Posterior vena cava (tissue), 2 donors: Measurements from ENCODE around the gene IQCN. TPM values are rescaled to one million over a fixed set of nuclear protein-coding genes. Genes with fewer than 3 reads are reported as not detected.

ENCODE experiments used
- DNase-seq: peaks from one replicate; pipeline ENCODE4 v3.0.0-alpha.2; 2020; ENCODE audit warnings: low spot score
- intact Hi-C, 2 donors: fragments of 100-400 bp; cut with DNase I; formaldehyde crosslinking; loops; one replicate each; pipeline versions ENCODE4 v1.14.1 to v1.14.2; 2022 to 2023
- long read RNA-seq, 2 donors: library from polyadenylated mRNA; unstranded; transcript quantifications; one replicate each; pipeline ENCODE4 v2.0.0, GENCODE V29; 2020 to 2021
- total RNA-seq, 2 donors: library from RNA; stranded (reverse); fragmentation: NEBNext Ultra II Directional; extraction: Animal tissue kit (Norgen Biotek cat#: 25700); gene quantifications; one replicate each; pipeline ENCODE4 v1.2.1, GENCODE V29; 2021
- donor health status: DM: yes; HTN: yes; CAD: no.
- donor health status: DM: yes; HTN: yes; CAD: no.

Gene IQCN, protein sequence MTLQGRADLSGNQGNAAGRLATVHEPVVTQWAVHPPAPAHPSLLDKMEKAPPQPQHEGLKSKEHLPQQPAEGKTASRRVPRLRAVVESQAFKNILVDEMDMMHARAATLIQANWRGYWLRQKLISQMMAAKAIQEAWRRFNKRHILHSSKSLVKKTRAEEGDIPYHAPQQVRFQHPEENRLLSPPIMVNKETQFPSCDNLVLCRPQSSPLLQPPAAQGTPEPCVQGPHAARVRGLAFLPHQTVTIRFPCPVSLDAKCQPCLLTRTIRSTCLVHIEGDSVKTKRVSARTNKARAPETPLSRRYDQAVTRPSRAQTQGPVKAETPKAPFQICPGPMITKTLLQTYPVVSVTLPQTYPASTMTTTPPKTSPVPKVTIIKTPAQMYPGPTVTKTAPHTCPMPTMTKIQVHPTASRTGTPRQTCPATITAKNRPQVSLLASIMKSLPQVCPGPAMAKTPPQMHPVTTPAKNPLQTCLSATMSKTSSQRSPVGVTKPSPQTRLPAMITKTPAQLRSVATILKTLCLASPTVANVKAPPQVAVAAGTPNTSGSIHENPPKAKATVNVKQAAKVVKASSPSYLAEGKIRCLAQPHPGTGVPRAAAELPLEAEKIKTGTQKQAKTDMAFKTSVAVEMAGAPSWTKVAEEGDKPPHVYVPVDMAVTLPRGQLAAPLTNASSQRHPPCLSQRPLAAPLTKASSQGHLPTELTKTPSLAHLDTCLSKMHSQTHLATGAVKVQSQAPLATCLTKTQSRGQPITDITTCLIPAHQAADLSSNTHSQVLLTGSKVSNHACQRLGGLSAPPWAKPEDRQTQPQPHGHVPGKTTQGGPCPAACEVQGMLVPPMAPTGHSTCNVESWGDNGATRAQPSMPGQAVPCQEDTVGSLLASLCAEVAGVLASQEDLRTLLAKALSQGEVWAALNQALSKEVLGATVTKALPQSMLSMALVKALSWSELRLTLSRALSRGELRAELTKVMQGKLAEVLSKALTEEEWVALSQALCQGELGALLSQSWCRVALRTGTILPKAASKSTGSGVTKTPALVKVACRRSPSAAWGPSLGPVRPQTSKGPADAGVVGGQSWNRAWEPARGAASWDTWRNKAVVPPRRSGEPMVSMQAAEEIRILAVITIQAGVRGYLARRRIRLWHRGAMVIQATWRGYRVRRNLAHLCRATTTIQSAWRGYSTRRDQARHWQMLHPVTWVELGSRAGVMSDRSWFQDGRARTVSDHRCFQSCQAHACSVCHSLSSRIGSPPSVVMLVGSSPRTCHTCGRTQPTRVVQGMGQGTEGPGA (N-terminal part only)
- 1 to 10 TPM; 2.6 to 4.9 TPM for total RNA-seq
- long read RNA-seq, donor 1: 0 reads
- long read RNA-seq, donor 2, full-length matches to known transcripts: 1 of 1 reads
- long read RNA-seq, donor 2, partial matches to known transcripts: 0 of 1 reads
- long read RNA-seq, donor 2, other reads (novel, unspliced or antisense): 0 of 1 reads

DNA sequence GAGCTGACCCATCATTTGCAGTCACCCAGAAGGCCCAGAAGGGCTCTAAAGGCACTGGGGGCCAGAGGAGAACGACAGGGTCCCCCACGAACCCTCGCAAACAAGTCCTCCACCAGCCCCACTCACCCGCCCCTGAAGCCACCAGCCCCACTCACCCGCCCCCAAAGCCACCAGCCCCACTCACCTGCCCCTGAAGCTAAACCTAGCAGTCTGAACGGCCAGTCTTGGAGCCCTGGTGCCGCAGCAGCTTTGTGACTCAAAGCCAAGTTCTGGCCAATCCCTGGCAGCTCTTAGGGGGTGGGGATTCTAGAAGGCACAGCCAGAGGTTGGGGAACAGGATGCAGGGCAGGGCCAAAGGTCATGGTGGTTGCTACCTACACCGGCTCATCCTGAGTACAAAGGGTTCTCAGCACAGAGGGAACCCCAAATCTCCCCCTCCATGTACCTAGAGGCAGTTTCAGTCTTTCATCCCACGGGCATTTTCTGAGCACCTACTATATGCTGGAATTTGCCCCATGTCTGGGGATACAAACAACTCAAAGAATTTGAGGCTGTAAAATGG lies at the start of gene IQCN:
IQCN (minus strand) TSS at position 234 of the 562 bp plus-strand sequence. CDS start 4,974 bp downstream, outside the sequence.
- intact Hi-C loops: loop anchor here in 1 of 2 donors (10.0 kb wide), 1 partner anchor 141 kb away; the partner anchor contains the start of gene SSBP4
- DNase-seq: no peak

DNA sequence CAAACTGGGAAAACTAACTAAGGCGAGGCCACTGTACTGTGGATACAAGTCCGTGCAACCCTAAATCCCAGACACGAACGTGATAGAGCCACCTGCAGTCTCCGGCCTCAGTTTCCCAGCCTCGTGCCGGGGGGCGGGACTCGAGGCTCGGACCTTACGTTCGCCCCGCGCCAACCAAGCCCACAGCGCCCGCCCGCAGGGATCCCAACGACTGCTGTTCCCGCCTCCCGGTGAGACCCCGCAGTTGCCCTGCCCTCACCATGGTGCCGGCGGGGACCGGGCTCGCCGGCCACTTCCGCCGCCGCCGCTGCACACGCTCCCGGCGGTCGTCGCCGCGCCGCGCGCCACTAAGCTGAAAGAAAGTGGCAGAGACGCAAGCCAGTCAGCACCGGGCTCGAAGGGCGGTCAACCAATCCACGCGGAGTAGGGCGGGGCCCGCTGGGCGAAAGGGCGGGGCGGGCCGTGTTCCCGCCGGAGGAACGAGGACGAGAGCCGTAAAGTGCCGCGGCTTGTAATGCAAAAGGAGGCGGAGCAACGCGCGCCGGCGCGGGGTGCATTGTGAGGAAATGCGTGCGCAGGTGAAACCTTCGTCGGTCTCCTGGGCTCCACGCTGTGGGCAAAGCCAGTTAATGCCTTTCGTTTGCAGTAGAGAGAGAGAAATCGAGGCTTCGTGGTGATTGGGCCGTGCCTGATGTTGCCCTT lies 48.7 kb upstream of the IQCN start, which contains the start of gene LSM4:
LSM4 (minus strand) TSS at position 318 of the 702 bp plus-strand sequence; CDS start at position 262, 56 bp downstream.
- intact Hi-C loops: loop anchor here (5.0 kb wide), 2 partner anchors 36 to 41 kb away; partner anchors contain the start of gene JUND (in 1 of the 2)
- peak; percentile 100 for DNase-seq

DNA sequence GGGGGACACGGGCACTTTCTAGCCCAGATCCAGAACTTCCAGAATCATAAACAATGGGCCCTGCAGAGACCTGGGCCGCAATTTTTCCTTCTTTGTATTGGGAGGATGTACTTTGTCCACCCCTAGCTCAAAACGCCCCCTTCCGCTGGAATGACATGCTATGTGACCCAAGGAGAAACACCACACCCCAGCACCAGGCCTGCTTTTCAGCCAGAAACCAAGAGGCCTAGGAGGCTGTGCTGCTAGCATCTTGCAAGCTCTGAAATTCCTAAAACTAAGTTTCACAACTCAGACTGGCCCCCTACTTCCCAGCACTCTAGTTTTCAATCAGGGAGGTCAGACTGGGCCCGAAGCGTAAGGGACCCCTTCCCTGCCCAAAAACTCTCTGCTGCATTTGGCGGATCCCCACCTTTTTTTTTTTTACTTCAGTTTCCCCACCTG lies 48.1 kb upstream of the IQCN start:
- intact Hi-C loops: loop anchor here (5.0 kb wide), 2 partner anchors 35 to 40 kb away; partner anchors contain the start of gene JUND (in 1 of the 2)
- no peak for DNase-seq

DNA sequence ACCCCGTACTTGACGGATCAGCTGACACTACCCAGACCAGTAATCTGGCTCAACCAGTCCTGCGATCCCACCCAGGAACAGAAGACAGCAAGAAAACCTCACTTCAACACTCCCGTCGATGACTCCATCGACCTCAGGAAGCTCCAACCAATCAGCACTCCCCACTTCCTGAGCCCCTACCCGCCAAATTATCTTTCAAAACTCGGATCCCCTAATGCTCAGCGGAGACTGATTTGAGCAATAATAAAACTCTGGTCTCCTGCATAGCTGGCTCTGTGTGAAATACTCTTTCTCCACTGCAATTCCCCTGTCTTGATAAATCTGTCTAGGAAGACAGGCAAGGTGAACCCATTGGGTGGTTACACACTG lies 47.5 kb upstream of the IQCN start:
- DNase-seq: no peak
- intact Hi-C loops: loop anchor here (5.0 kb wide), 2 partner anchors 34 to 39 kb away; partner anchors contain the start of gene JUND (in 1 of the 2)

DNA sequence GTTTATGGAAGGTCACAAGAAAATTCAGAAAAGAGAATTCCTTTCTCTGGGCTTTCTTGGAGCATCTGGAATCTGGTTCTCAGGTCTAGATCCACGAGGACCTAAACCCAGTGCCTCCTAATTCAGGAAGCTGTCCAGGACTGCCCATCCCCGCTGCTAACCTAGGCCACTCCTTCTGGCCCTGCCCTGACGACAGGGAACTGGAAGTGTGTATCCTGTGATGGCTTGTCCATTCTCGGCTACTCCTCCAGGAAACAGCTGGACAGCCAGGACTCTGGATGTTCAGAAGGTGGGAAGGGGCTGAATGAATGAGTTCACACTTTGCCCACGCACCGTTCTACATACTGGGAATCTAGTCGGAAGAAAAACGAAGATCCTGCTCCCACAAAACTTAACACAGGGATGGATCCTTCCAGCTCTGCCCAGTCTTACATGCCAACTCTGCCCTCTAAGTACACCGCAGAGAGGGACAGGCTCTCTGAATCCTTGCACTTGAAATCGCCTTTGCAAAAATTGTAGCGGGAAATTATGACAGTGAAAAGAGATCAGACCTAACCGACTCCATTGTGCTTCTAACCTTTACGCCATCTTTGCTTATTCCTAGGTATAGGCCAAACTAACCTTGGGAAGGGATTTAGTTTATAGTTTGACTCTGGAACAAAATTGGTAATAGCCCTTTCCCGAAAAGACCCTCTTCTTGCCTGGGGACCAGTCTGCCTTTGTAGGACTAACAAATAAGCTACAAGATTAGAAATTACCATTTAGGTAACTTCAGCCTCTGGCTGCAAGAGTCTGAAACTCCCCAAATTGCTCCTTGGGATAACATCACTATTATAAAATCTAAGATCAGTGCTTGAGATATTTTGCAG lies 46.8 kb upstream of the IQCN start:
- intact Hi-C loops: loop anchor here (5.0 kb wide), 2 partner anchors 34 to 39 kb away; partner anchors contain the start of gene JUND (in 1 of the 2)
- DNase-seq: no peak

DNA sequence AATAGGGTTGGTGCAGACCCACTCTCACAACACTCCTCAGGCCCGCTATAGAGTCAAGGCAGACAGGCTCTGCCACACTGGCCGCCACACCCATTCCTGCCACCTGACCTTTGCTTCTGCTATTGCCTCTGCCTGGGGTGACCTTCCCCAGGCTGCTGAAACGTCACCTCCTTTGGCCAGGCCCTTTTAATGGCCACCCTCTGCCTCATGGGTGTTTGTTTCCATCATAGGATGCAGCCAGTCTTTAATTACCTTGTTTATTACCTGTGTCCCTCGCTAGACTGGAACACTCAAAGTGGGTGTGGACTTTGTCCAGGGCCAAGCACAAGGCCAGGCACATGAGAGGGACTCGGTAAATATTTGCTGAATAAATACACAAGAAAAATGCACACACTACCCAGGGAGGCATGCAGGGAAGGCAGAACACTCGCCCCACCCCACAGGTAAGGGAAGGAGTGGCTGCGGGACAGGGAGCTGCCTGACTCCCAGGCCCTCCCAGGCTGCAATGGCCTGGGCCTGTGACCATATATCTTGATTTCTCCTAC lies 45.4 kb upstream of the IQCN start:
- intact Hi-C loops: loop anchor here (5.0 kb wide), 2 partner anchors 32 to 37 kb away; partner anchors contain the start of gene JUND (in 1 of the 2)
- DNase-seq: no peak

DNA sequence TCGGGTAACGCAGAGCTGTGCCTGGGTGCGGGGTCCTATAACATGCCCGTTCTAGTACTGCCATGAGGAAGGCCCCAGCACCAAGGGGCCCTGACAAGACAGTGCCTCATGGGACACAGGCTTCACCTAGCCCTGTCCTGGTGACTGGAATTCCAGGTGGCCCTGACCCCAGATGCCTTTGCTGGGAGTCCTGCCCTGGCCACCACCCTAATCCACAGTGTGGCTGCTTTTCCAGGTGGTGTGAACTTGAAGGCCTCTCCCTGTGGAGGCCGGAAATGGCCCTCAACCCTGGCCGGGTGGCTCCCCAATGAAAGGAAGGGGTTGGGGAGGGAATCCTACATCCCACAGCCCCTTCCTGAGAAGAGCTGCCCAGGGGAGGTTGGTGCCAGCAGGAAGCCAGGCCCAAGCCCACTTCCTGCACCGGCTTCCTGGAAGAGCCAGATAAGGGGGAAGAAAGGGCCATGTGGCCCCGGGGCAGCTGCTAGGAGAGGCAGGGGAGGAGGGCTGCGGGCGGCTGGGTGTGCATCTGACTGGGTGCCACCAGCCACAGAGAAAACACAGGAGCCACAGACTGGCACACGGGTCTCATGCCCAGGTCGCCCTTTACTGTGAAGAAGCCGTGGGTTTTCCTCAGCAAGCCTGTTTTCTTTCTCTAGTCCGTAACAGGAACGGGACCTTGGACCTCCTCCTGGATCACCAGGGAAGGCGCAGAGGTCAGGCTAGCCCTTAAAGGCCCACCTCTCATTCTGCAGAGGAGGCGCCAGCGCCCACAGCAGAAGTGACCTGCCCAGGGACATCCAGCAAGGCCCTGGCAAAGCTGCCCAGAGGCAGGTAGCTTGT lies 43.9 kb upstream of the IQCN start:
- no peak for DNase-seq
- intact Hi-C loops: no loop called here

DNA sequence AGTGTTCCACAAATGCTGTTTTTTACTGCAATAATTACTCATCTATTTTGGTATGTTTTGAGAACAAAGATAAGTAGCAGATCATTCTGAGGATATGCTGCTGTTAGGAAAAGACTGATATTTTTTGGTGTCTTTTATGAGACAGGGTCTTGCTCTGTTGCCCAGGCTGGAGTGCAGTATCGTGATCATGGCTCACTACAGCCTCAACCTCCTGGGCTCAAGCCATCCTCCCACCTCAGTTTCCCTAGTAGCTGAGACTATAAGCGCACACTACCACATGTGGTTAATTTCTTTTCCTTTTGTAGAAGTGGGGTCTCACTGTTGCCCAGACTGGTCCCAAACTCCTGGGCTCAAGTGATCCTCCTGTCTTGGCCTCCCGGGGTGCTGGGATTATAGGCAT lies 39.1 kb upstream of the IQCN start:
- DNase-seq: no peak
- intact Hi-C loops: no loop called here

DNA sequence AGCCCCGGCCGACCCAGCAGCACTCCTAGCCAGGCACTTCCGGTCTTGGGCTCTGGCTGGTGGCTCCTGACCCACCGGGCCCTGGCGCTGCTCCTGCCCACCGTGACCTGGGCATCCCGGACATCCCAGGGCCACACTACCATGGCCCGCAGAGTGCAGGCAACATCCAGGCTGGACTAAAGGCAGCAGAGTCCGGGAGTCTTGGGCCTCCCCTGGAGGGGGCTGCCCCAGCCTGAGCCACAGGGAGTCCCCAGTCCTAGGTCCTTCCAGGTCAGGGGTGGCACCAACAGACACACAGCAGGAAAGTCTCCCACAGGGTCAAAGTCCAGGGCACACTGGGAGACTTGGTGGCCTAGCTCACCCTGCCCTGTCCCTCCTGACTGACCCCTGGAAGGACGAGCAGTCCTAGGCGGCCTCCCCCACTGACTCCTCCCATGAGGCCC lies 37.9 kb upstream of the IQCN start:
- no peak for DNase-seq
- intact Hi-C loops: no loop called here

DNA sequence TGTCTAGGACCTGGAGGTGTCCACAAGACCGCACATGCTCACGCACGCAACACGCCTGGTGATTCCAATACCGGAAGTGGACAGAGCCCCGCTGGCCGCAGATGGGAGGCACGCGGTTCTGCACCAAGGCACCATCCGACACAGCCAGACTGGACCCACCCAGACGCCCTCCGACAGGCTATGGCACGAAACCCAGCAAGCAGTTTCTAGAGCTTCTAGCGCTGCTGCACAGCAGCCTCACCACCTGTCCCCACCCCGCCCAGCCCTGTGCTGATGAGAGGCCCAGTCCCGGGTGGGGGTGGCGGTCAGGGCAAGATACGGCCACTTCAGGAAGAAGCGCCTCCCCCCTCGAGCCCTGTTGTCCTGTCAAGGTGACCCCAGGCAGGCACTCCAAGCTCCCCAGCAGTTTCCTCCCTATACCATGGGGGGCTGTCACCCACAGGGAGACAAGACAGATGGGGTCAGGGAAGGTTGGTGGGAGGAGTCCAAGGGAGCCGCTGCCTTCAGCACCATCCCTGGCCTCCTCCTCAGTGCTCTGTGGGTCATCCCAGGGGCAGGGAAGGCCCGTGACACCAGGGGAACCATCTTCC lies 37.3 kb upstream of the IQCN start:
- no peak for DNase-seq
- intact Hi-C loops: no loop called here

DNA sequence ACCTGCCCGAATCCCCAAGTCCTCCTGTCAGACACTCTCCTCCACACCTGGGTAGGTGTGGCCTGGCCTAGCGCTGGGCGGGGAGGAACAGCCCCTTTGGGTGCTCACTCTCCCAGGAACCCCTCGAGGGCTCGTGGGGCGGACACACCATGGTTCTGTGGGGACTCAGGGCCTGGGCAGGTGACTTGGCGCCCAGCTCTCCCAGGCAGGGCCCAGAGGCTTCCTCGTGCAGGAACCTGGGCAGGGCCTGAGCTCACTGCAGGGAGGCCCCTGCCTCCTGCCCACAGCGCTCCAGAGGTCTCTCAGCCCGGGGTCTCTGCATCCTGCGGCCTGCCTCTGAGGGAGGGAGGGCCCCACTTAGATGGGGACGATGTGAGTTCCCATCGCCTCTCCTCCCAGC lies 36.7 kb upstream of the IQCN start:
- intact Hi-C loops: no loop called here
- no peak for DNase-seq

DNA sequence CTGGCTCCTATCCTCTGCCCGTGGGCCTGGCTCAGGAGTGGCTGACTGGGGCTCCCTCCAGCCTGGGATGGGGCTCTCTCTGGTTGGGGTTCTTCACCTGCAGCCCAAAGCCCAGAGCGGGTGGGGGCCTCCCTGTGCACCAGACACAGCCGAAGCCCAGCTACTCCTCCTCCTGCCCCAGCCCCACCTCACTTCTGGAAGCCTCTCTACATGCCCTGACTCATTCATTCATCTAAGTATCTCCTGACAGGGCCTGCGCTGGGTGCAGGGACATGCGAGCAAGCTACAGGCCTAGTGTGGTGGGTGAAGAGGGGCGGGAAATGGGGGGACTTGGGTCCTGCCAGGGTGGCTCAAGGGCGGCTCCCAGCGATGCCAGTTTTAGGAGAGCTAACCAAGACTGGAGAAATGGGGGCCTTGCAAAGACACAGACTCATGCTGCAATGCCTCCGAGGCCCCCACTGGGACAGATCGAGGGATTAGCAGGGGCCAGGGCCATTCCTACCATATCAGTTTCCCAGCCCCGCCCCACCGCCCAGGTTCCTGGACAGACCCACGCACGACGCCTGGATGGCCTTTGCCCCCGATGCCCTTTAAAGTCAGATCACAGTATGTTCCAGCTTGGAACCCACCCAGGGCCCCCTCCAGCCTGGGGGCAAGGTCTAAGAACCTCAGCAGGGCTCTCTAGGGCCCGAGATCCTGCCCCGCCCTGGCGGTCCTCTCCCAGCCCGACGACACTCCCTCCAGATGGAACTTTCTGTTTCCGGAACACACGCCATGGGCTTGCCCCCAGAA lies 36.1 kb upstream of the IQCN start:
- DNase-seq: no peak
- intact Hi-C loops: no loop called here

DNA sequence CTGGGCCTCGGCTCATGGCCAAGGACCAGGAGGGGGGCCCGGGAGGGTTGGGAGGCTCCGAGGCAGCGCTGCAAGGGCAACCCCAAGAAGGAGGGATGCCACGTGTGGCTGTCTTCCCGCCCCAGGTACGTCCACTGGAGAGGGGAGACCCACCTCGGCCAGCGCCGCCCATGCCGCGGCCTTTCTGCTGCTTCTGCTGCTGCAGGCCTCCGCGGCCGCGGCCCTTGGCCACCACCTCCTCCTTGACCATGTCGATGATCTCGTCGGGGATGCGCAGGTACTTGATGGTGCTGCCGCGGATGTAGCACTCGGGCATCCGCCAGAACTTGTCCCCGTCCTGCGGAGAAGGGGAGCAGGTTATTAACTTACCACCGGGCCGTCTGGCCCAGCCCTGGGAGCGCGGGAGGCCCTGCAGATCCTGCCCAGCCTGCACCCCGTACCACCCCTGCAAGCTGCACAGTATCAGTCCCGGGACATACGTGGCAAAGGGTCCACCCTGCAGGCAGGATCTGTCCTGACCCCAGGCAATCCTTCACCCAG lies 35.3 kb upstream of the IQCN start:
- intact Hi-C loops: no loop called here
- DNase-seq: no peak

DNA sequence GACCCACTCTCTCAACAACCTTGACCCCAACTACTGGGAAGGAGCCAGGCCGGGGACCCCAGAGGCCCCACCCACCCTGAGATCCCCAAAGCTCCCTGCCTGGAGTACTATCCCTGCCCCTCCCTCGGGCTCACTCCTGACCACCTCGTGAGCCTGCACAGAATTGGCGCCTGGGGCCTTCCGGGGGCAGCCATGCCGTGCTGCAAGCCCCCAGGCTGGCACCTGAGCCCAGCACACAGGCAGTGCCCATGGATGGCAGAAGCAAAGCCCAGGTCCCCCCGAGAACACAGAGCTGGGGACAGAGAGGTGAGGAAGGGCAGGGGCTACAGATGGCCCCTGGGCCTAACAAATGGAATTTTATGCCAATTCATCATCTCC lies 34.7 kb upstream of the IQCN start:
- DNase-seq: no peak

More for the DNA sequence above, 34.7 kb upstream of the IQCN start:
- intact Hi-C loops: no loop called here
